Measurements from ENCODE around the gene GPR17. TPM values are rescaled to one million over a fixed set of nuclear protein-coding genes. Genes with fewer than 3 reads are reported as not detected.

Gene GPR17
- total RNA-seq, 1 donor from 2014 or later: not detected

GRCh38 chr2:127651971-127652550, 6.1 kb downstream of the GPR17 start:
- Mint-ChIP-seq H3K27me3 (ENCODE audit: low read depth) (no peaks in the 10 kb centered on the region), H3K4me1 (peaks cover 18% of the 10 kb centered on the region), H3K9me3 (no peaks in the 10 kb centered on the region), H3K4me3 (no peak overlapping the region), H3K27ac (peak overlapping the region; percentile 71), H3K36me3 (no peaks in the 10 kb centered on the region)
- DNase-seq (ENCODE audit: low spot score in 2 of 2, unreplicated experiment in 2 of 2): no peak
- no peak for TF ChIP-seq CTCF (IDR thresholded peaks at IDR 0.05; ENCODE audit: unreplicated experiment)

GRCh38 chr2:127652786-127653357, 6.9 kb downstream of the GPR17 start:
- Mint-ChIP-seq H3K9me3 (no peaks in the 10 kb centered on the region), H3K36me3 (no peaks in the 10 kb centered on the region), H3K4me1 (peaks cover 13% of the 10 kb centered on the region), H3K27ac (no peak overlapping the region), H3K4me3 (no peak overlapping the region), H3K27me3 (ENCODE audit: low read depth) (no peaks in the 10 kb centered on the region)
- no peak for TF ChIP-seq CTCF (IDR thresholded peaks at IDR 0.05; ENCODE audit: unreplicated experiment)
- DNase-seq (ENCODE audit: low spot score in 2 of 2, unreplicated experiment in 2 of 2): no peak

- Mint-ChIP-seq H3K27ac (no peak overlapping the region), H3K4me1 (peaks cover 12% of the 10 kb centered on the region)
Observed at GRCh38 chr2:127653421-127654083, 7.6 kb downstream of the GPR17 start.

GRCh38 chr2:127654084-127654837, 8.3 kb downstream of the GPR17 start:
- no peaks in the 10 kb centered on the region for H3K27me3 Mint-ChIP-seq (ENCODE audit: low read depth)
- DNase-seq (ENCODE audit: low spot score in 2 of 2, unreplicated experiment in 2 of 2): no peak
- H3K9me3 Mint-ChIP-seq: no peaks in the 10 kb centered on the region
- H3K4me1 Mint-ChIP-seq: peaks cover 12% of the 10 kb centered on the region
- no peak overlapping the region for H3K4me3 Mint-ChIP-seq
- no peak for TF ChIP-seq CTCF (IDR thresholded peaks at IDR 0.05; ENCODE audit: unreplicated experiment)
- no peaks in the 10 kb centered on the region for H3K36me3 Mint-ChIP-seq
- H3K27ac Mint-ChIP-seq: no peak overlapping the region

More at GRCh38 chr2:127653421-127654083, 7.6 kb downstream of the GPR17 start:
- DNase-seq (ENCODE audit: low spot score in 2 of 2, unreplicated experiment in 2 of 2): no peak
- Mint-ChIP-seq H3K9me3 (no peaks in the 10 kb centered on the region), H3K4me3 (no peak overlapping the region), H3K27me3 (ENCODE audit: low read depth) (no peaks in the 10 kb centered on the region), H3K36me3 (no peaks in the 10 kb centered on the region)
- TF ChIP-seq CTCF (IDR thresholded peaks at IDR 0.05; ENCODE audit: unreplicated experiment): no peak

GRCh38 chr2:127654838-127655175, 8.9 kb downstream of the GPR17 start:
- Mint-ChIP-seq H3K4me1 (peaks cover 9% of the 10 kb centered on the region), H3K36me3 (no peaks in the 10 kb centered on the region), H3K27me3 (ENCODE audit: low read depth) (no peaks in the 10 kb centered on the region), H3K4me3 (no peak overlapping the region), H3K9me3 (no peaks in the 10 kb centered on the region), H3K27ac (no peak overlapping the region)
- DNase-seq (ENCODE audit: low spot score in 2 of 2, unreplicated experiment in 2 of 2): no peak
- TF ChIP-seq CTCF (IDR thresholded peaks at IDR 0.05; ENCODE audit: unreplicated experiment): no peak

Data from mesothelial cell of epicardium (in vitro differentiated cells).